Fibroblast of pulmonary artery (primary cell): ENCODE results near the gene LSP1.

Experiments used
- DNase-seq: peaks from one replicate; pipeline ENCODE4 v3.0.0-alpha.2; 2010; ENCODE audit warnings: low read depth
- H3K4me3 ChIP-seq: replicated peaks from 2 replicates; pipeline ENCODE4 v1.5.1; 2011; ENCODE audit warnings: low read depth, mild to moderate bottlenecking, control low read depth, low read length, moderate library complexity
- CTCF ChIP-seq: IDR thresholded peaks from 2 replicates; pipeline ENCODE4 v1.5.1; 2011; ENCODE audit warnings: mild to moderate bottlenecking, control low read depth, low read length, inconsistent platforms; ENCODE audit errors: missing control alignments

The LSP1 gene

GRCh38 chr11:1846453-1846932, 6.4 kb upstream of the LSP1 start:
- TF ChIP-seq CTCF = no peak
- no peak overlapping the region for H3K4me3 ChIP-seq
- DNase-seq = no peak

- TF ChIP-seq CTCF = no peak
- H3K4me3 ChIP-seq = no peak overlapping the region
- DNase-seq = no peak
These were observed 5.7 kb upstream of the LSP1 start for GRCh38 chr11:1847006-1847735.

GRCh38 chr11:1847926-1848639, 4.8 kb upstream of the LSP1 start:
- no peak overlapping the region for H3K4me3 ChIP-seq
- TF ChIP-seq CTCF = no peak
- peak; percentile 14 for DNase-seq

GRCh38 chr11:1848640-1849430, 4.0 kb upstream of the LSP1 start:
- no peak for DNase-seq
- TF ChIP-seq CTCF = no peak
- no peak overlapping the region for H3K4me3 ChIP-seq

GRCh38 chr11:1851468-1852180, 1.3 kb upstream of the LSP1 start:
- DNase-seq = no peak
- TF ChIP-seq CTCF = no peak
- no peak overlapping the region for H3K4me3 ChIP-seq

- TF ChIP-seq CTCF = no peak
- H3K4me3 ChIP-seq = no peak overlapping the region
- no peak for DNase-seq
These were observed 510 bp upstream of the LSP1 start for GRCh38 chr11:1852271-1852876.
